H9 (cell line): ENCODE data around the gene CACNA1A. TPM values are rescaled to one million over a fixed set of nuclear protein-coding genes. Genes with fewer than 3 reads are reported as not detected.

ENCODE experiments used
- DNase-seq: peaks from one replicate; pipeline ENCODE4 v3.0.0-alpha.2; 2017
- H2AFZ ChIP-seq: one replicate; pipeline ENCODE4 v1.6.1; 2013; ENCODE audit warnings: mild to moderate bottlenecking, low read length, control low read depth, moderate library complexity
- H2AK5ac ChIP-seq: 2 replicates; pipeline ENCODE4 v1.6.1; 2013; ENCODE audit warnings: low read length, control low read depth, mixed read lengths; ENCODE audit not compliant: insufficient read length
- H2BK120ac ChIP-seq: one replicate; pipeline ENCODE4 v1.6.1; 2013; ENCODE audit warnings: low read depth, mild to moderate bottlenecking, low read length, control low read depth, inconsistent platforms; ENCODE audit not compliant: poor library complexity, severe bottlenecking
- H2BK12ac ChIP-seq: 2 replicates; pipeline ENCODE4 v1.6.1; 2013; ENCODE audit warnings: low read length, control low read depth, mixed read lengths, low read depth; ENCODE audit not compliant: insufficient read length
- H2BK15ac ChIP-seq: 2 replicates; pipeline ENCODE4 v1.6.1; 2013; ENCODE audit warnings: low read depth, low read length, control low read depth
- H2BK20ac ChIP-seq: one replicate; pipeline ENCODE4 v1.6.1; 2013; ENCODE audit warnings: low read depth, mild to moderate bottlenecking, low read length, control low read depth, inconsistent platforms; ENCODE audit not compliant: poor library complexity, severe bottlenecking
- H2BK5ac ChIP-seq: 2 replicates; pipeline ENCODE4 v1.6.1; 2013; ENCODE audit warnings: low read length, control low read depth, mixed read lengths; ENCODE audit not compliant: insufficient read length
- H3K14ac ChIP-seq: 2 replicates; pipeline ENCODE4 v1.6.1; 2013; ENCODE audit warnings: low read length, control low read depth; ENCODE audit not compliant: insufficient read depth
- H3K18ac ChIP-seq: 2 replicates; pipeline ENCODE4 v1.6.1; 2013; ENCODE audit warnings: low read depth, mild to moderate bottlenecking, mixed read lengths, low read length, control low read depth; ENCODE audit not compliant: insufficient read length
- H3K23ac ChIP-seq: 2 replicates; pipeline ENCODE4 v1.6.1; 2013; ENCODE audit warnings: low read length, control low read depth, mixed read lengths, low read depth; ENCODE audit not compliant: insufficient read length
- H3K23me2 ChIP-seq: 2 replicates; pipeline ENCODE4 v1.6.1; 2013; ENCODE audit warnings: low read depth, mild to moderate bottlenecking, mixed read lengths, low read length, control low read depth; ENCODE audit not compliant: insufficient read length, poor library complexity, severe bottlenecking
- H3K27ac ChIP-seq: 2 replicates; pipeline ENCODE4 v1.5.1; 2013; ENCODE audit warnings: low read length, control low read depth, mixed read lengths, low read depth; ENCODE audit not compliant: insufficient read length
- H3K27me3 ChIP-seq: 2 replicates; pipeline ENCODE4 v1.6.1; 2013; ENCODE audit warnings: low read length, control low read depth, inconsistent platforms; ENCODE audit not compliant: insufficient read depth
- H3K4ac ChIP-seq: 2 replicates; pipeline ENCODE4 v1.6.1; 2013; ENCODE audit warnings: low read depth, mild to moderate bottlenecking, control low read depth, inconsistent platforms, low read length, moderate library complexity
- H3K4me1 ChIP-seq: 2 replicates; pipeline ENCODE4 v1.6.1; 2013; ENCODE audit warnings: low read length, control low read depth, inconsistent platforms; ENCODE audit not compliant: insufficient read depth
- H3K4me2 ChIP-seq: 2 replicates; pipeline ENCODE4 v1.6.1; 2013; ENCODE audit warnings: low read length, control low read depth, mixed read lengths; ENCODE audit not compliant: insufficient read length, insufficient read depth
- H3K56ac ChIP-seq: 2 replicates; pipeline ENCODE4 v1.6.1; 2013; ENCODE audit warnings: low read depth, mild to moderate bottlenecking, mixed read lengths, low read length, control low read depth; ENCODE audit not compliant: insufficient read length
- H3K79me1 ChIP-seq: 2 replicates; pipeline ENCODE4 v1.6.1; 2013; ENCODE audit warnings: low read depth, mild to moderate bottlenecking, moderate library complexity, low read length, control low read depth, inconsistent platforms; ENCODE audit not compliant: insufficient read depth, poor library complexity, severe bottlenecking
- H3K79me2 ChIP-seq: 2 replicates; pipeline ENCODE4 v1.6.1; 2013; ENCODE audit warnings: low read length, control low read depth, inconsistent platforms; ENCODE audit not compliant: insufficient read depth
- H3K9ac ChIP-seq: 2 replicates; pipeline ENCODE4 v1.6.1; 2013; ENCODE audit warnings: low read length, control low read depth, mixed read lengths; ENCODE audit not compliant: insufficient read length; ENCODE audit errors: extremely low read depth
- H3K9me3 ChIP-seq: one replicate; pipeline ENCODE4 v1.6.1; 2013; ENCODE audit warnings: low read depth, low read length, inconsistent platforms; ENCODE audit not compliant: control insufficient read depth
- H3T11ph ChIP-seq: one replicate; pipeline ENCODE4 v1.6.1; 2013; ENCODE audit warnings: mild to moderate bottlenecking, low read length, control low read depth, inconsistent platforms
- H4K20me1 ChIP-seq: one replicate; pipeline ENCODE4 v1.6.1; 2013; ENCODE audit not compliant: control insufficient read depth, insufficient read length, insufficient read depth
- H4K5ac ChIP-seq: 2 replicates; pipeline ENCODE4 v1.6.1; 2013; ENCODE audit warnings: low read depth, mild to moderate bottlenecking, mixed read lengths, low read length, control low read depth; ENCODE audit not compliant: insufficient read length
- H4K8ac ChIP-seq: replicated peaks from 2 replicates; pipeline ENCODE4 v1.6.1; 2013; ENCODE audit warnings: low read length, control low read depth, mixed read lengths, low read depth; ENCODE audit not compliant: insufficient read length
- H4K91ac ChIP-seq: 2 replicates; pipeline ENCODE4 v1.6.1; 2013; ENCODE audit warnings: low read depth, mild to moderate bottlenecking, moderate library complexity, mixed read lengths, low read length, control low read depth; ENCODE audit not compliant: insufficient read length
- H3K27ac Mint-ChIP-seq, 3 experiments: 2 replicates in 2 of 3; 3 replicates in 1 of 3; pipeline ENCODE4 v1.8.0; 2020 to 2021; ENCODE audit warnings: mixed read lengths in 3 of 3, mild to moderate bottlenecking in 1 of 3, moderate library complexity in 1 of 3
- H3K27me3 Mint-ChIP-seq: 2 replicates; pipeline ENCODE4 v1.8.0; 2021; ENCODE audit warnings: low read depth, mild to moderate bottlenecking, moderate library complexity, mixed read lengths
- H3K36me3 Mint-ChIP-seq, 3 experiments: 2 replicates in 2 of 3; 3 replicates in 1 of 3; pipeline ENCODE4 v1.8.0; 2020 to 2021; ENCODE audit warnings: low read depth in 3 of 3, mixed read lengths in 3 of 3; ENCODE audit not compliant: insufficient read depth in 1 of 3
- H3K4me1 Mint-ChIP-seq, 2 experiments: 2 replicates each; pipeline ENCODE4 v1.8.0; 2020; ENCODE audit warnings: mixed read lengths in 2 of 2
- H3K4me3 Mint-ChIP-seq, 2 experiments: 2 replicates in 1 of 2; 3 replicates in 1 of 2; pipeline ENCODE4 v1.8.0; 2020 to 2021; ENCODE audit warnings: mild to moderate bottlenecking in 2 of 2, mixed read lengths in 2 of 2, moderate library complexity in 1 of 2
- H3K9me3 Mint-ChIP-seq, 2 experiments: 2 replicates in 1 of 2; 3 replicates in 1 of 2; pipeline ENCODE4 v1.8.0; 2020; ENCODE audit warnings: mild to moderate bottlenecking in 2 of 2, mixed read lengths in 2 of 2, moderate library complexity in 1 of 2
- CTCF ChIP-seq: fragments of 200-600 bp; sonication (generic); conservative IDR thresholded peaks from 3 replicates; pipeline ENCODE4 v1.8.0; 2021; ENCODE audit warnings: antibody characterized with exemption, mild to moderate bottlenecking
- WGBS: extraction: QIAGEN DNeasy Blood & Tissue Kit; methylation state at CpG from one replicate; pipeline ENCODE4 v1.1.7; 2013; ENCODE audit warnings: missing lambda C conversion rate, low lambda C conversion rate, mixed read lengths; ENCODE audit not compliant: insufficient read length; ENCODE audit errors: extremely low coverage; 5-methylcytosine and 5-hydroxymethylcytosine counted together
- total RNA-seq: library from RNA; stranded (reverse); gene quantifications from 2 replicates; pipeline ENCODE4 v1.2.1, GENCODE V29; 2021

Gene CACNA1A
- total RNA-seq, 1 experiment from 2014 or later: 8.0 TPM

- no peak overlapping the region; the same call in 1 of the 2 replicates for H3K14ac ChIP-seq
Observed at GRCh38 chr19:13260883-13261653, 245.2 kb downstream of the CACNA1A start.

More at GRCh38 chr19:13260883-13261653, 245.2 kb downstream of the CACNA1A start:
- H3K18ac ChIP-seq: no peak overlapping the region
- H2AFZ ChIP-seq: no peak overlapping the region
- no peak overlapping the region for H2BK5ac ChIP-seq
- no peak overlapping the region for H3K9ac ChIP-seq
- no peaks in the 10 kb centered on the region for H3K9me3 ChIP-seq
- Mint-ChIP-seq H3K9me3 (peaks cover 12 to 13% of the 10 kb centered on the region in 2 experiments), H3K27me3 (peaks cover 4% of the 10 kb centered on the region), H3K4me1 (peaks cover 0 to 3% of the 10 kb centered on the region in 2 experiments; a peak in 2 of 4 replicates), H3K36me3 (peaks cover 13 to 21% (median 19%) of the 10 kb centered on the region in 3 experiments), H3K4me3 (no peak overlapping the region), H3K27ac (no peak overlapping the region)
- no peak overlapping the region for H2BK15ac ChIP-seq
- no peak overlapping the region for H2AK5ac ChIP-seq
- H3K4me1 ChIP-seq: no peaks in the 10 kb centered on the region; the same call in 1 of the 2 replicates
- no peak overlapping the region for H3K4ac ChIP-seq
- no peak for TF ChIP-seq CTCF
- DNase-seq: no peak
- no peak overlapping the region for H3T11ph ChIP-seq
- H3K79me2 ChIP-seq: no peaks in the 10 kb centered on the region
- no peaks in the 10 kb centered on the region for H3K79me1 ChIP-seq
- H2BK120ac ChIP-seq: no peak overlapping the region
- H4K5ac ChIP-seq: no peak overlapping the region
- no peak overlapping the region for H3K4me2 ChIP-seq
- no peak overlapping the region for H4K8ac ChIP-seq
- no peaks in the 10 kb centered on the region for H3K27me3 ChIP-seq
- H4K20me1 ChIP-seq: no peaks in the 10 kb centered on the region
- no peaks in the 10 kb centered on the region for H3K23me2 ChIP-seq
- WGBS: no CpG with 5 or more reads among the region's 9 CpGs
- no peak overlapping the region for H3K56ac ChIP-seq
- H3K23ac ChIP-seq: no peak overlapping the region
- H2BK20ac ChIP-seq: no peak overlapping the region
- H2BK12ac ChIP-seq: no peak overlapping the region
- no peak overlapping the region for H4K91ac ChIP-seq
- no peak overlapping the region for H3K27ac ChIP-seq
